HUDEP-2 (cell line): Measurements from ENCODE around the gene STARD3NL.
"Not testable (repeated sequence)": the region's sequence is repeated elsewhere in the genome, so short reads cannot be mapped to it uniquely, and the experiment has no call there.

Experiments
- DNase-seq, 76 experiments: peaks; one replicate each; lab custom pipeline; 2025; ENCODE audit not compliant: unreplicated experiment in 76 of 76; lab: John Stamatoyannopoulos, UW

The STARD3NL gene

GRCh38 chr7:38178004-38178694, at the start of gene STARD3NL:
TSS of gene STARD3NL (plus strand) at chr7:38178245. CDS start at chr7:38207505, 29,260 bp downstream.
- DNase-seq, result peak; percentile 62 to 100 (median 96)

- DNase-seq, result no peak
Measured at GRCh38 chr7:38129162-38129561, 48.9 kb upstream of the STARD3NL start.

- DNase-seq, result no peak
Measured at GRCh38 chr7:38129579-38129978, 48.5 kb upstream of the STARD3NL start.

- no peak for DNase-seq
Measured at GRCh38 chr7:38138171-38138570, 39.9 kb upstream of the STARD3NL start.

- DNase-seq, result no peak
Measured at GRCh38 chr7:38141187-38141586, 36.9 kb upstream of the STARD3NL start.

- no peak for DNase-seq
Measured at GRCh38 chr7:38142736-38143135, 35.3 kb upstream of the STARD3NL start.

GRCh38 chr7:38147005-38147404, 31.0 kb upstream of the STARD3NL start:
- DNase-seq, result no peak

GRCh38 chr7:38151556-38151955, 26.5 kb upstream of the STARD3NL start:
- DNase-seq, result no peak

- DNase-seq, result no peak
Measured at GRCh38 chr7:38153515-38153914, 24.5 kb upstream of the STARD3NL start.

- no peak for DNase-seq
Measured at GRCh38 chr7:38154278-38154677, 23.8 kb upstream of the STARD3NL start.

- no peak for DNase-seq
Measured at GRCh38 chr7:38160003-38160571, 18.0 kb upstream of the STARD3NL start.

- DNase-seq, result no peak
Measured at GRCh38 chr7:38162036-38162435, 16.0 kb upstream of the STARD3NL start.

- no peak for DNase-seq
Measured at GRCh38 chr7:38163671-38164070, 14.4 kb upstream of the STARD3NL start.

GRCh38 chr7:38168890-38169570, 9.0 kb upstream of the STARD3NL start:
- no peak for DNase-seq

GRCh38 chr7:38169847-38170246, 8.2 kb upstream of the STARD3NL start:
- DNase-seq, result no peak

GRCh38 chr7:38171623-38172391, 6.2 kb upstream of the STARD3NL start:
- DNase-seq, result no peak

GRCh38 chr7:38175547-38175946, 2.5 kb upstream of the STARD3NL start:
- not testable (repeated sequence) for DNase-seq

- no peak for DNase-seq
Measured at GRCh38 chr7:38177621-38178003, 433 bp upstream of the STARD3NL start.

GRCh38 chr7:38178695-38179344, 775 bp downstream of the STARD3NL start:
- DNase-seq, result peak in 4 of 76 experiments; percentile 22 to 41 (median 26)

GRCh38 chr7:38179776-38180226, 1.8 kb downstream of the STARD3NL start:
- no peak for DNase-seq

GRCh38 chr7:38181111-38181510, 3.1 kb downstream of the STARD3NL start:
- no peak for DNase-seq
